Chondrocyte (in vitro differentiated cells): ENCODE data around the gene CTNNBL1. TPM values are rescaled to one million over a fixed set of nuclear protein-coding genes. Genes with fewer than 3 reads are reported as not detected.
"Not testable (repeated sequence)": the region's sequence is repeated elsewhere in the genome, so short reads cannot be mapped to it uniquely, and the experiment has no call there.

Source experiments
- DNase-seq: peaks from one replicate; pipeline ENCODE4 v3.0.0; 2021; ENCODE audit warnings: mixed read lengths, low spot score
- H3K27ac Mint-ChIP-seq: one replicate; pipeline ENCODE4 v1.8.0; 2021; ENCODE audit warnings: mild to moderate bottlenecking, moderate library complexity, mixed read lengths; ENCODE audit not compliant: unreplicated experiment
- H3K27me3 Mint-ChIP-seq: 2 replicates; pipeline ENCODE4 v1.8.0; 2021; ENCODE audit warnings: low read depth, mixed read lengths
- H3K36me3 Mint-ChIP-seq: 2 replicates; pipeline ENCODE4 v1.8.0; 2021; ENCODE audit warnings: low read depth, mixed read lengths
- H3K4me1 Mint-ChIP-seq: 2 replicates; pipeline ENCODE4 v1.8.0; 2021; ENCODE audit warnings: low read depth, mild to moderate bottlenecking, mixed read lengths
- H3K4me3 Mint-ChIP-seq: one replicate; pipeline ENCODE4 v1.8.0; 2021; ENCODE audit warnings: mild to moderate bottlenecking, moderate library complexity, mixed read lengths; ENCODE audit not compliant: unreplicated experiment
- H3K9me3 Mint-ChIP-seq: 2 replicates; pipeline ENCODE4 v1.8.0; 2021; ENCODE audit warnings: low read depth, mixed read lengths
- CTCF ChIP-seq: fragments of 200-600 bp; sonication (generic); IDR thresholded peaks from 2 replicates; pipeline ENCODE4 v1.5.0; 2021; ENCODE audit warnings: antibody characterized with exemption, mild to moderate bottlenecking, moderate library complexity
- total RNA-seq: library from RNA; stranded (reverse); gene quantifications from 3 replicates; pipeline ENCODE4 v1.2.1, GENCODE V29; 2021

The CTNNBL1 gene
- total RNA-seq, 1 donor from 2014 or later, result 36.0 TPM

GRCh38 chr20:37661519-37661918 lies 32.3 kb upstream of the CTNNBL1 start:
- DNase-seq, result no peak
- Mint-ChIP-seq H3K4me3 (no peak overlapping the region), H3K4me1 (no peaks in the 10 kb centered on the region), H3K9me3 (peaks cover 7% of the 10 kb centered on the region), H3K27ac (no peak overlapping the region), H3K36me3 (no peaks in the 10 kb centered on the region), H3K27me3 (peaks cover 31% of the 10 kb centered on the region)
- TF ChIP-seq CTCF, result no peak

- DNase-seq, result no peak
- Mint-ChIP-seq H3K4me1 (no peaks in the 10 kb centered on the region), H3K36me3 (no peaks in the 10 kb centered on the region), H3K4me3 (no peak overlapping the region), H3K9me3 (peaks cover 8% of the 10 kb centered on the region), H3K27me3 (peaks cover 32% of the 10 kb centered on the region), H3K27ac (no peak overlapping the region)
- no peak for TF ChIP-seq CTCF
Measured at GRCh38 chr20:37662308-37662707, 31.5 kb upstream of the CTNNBL1 start.

GRCh38 chr20:37664595-37664994 lies 29.2 kb upstream of the CTNNBL1 start:
- not testable (repeated sequence) for H3K4me3 Mint-ChIP-seq, H3K9me3 Mint-ChIP-seq, DNase-seq, H3K4me1 Mint-ChIP-seq, H3K27ac Mint-ChIP-seq, H3K36me3 Mint-ChIP-seq
- peaks cover 38% of the 10 kb centered on the region for H3K27me3 Mint-ChIP-seq

- no peak for DNase-seq
- H3K27me3 Mint-ChIP-seq, result peaks cover 54% of the 10 kb centered on the region
- TF ChIP-seq CTCF, result no peak
- no peaks in the 10 kb centered on the region for H3K36me3 Mint-ChIP-seq
- peaks cover 8% of the 10 kb centered on the region for H3K9me3 Mint-ChIP-seq
- peaks cover 9% of the 10 kb centered on the region for H3K4me1 Mint-ChIP-seq
- H3K4me3 Mint-ChIP-seq, result no peak overlapping the region
- no peak overlapping the region for H3K27ac Mint-ChIP-seq
Measured at GRCh38 chr20:37668166-37668565, 25.7 kb upstream of the CTNNBL1 start.

GRCh38 chr20:37669062-37669772 lies 24.6 kb upstream of the CTNNBL1 start:
- DNase-seq, result no peak
- Mint-ChIP-seq H3K4me1 (peaks cover 9% of the 10 kb centered on the region), H3K9me3 (peaks cover 8% of the 10 kb centered on the region), H3K36me3 (no peaks in the 10 kb centered on the region), H3K27me3 (peaks cover 59% of the 10 kb centered on the region), H3K4me3 (no peak overlapping the region), H3K27ac (no peak overlapping the region)
- TF ChIP-seq CTCF, result no peak

GRCh38 chr20:37669773-37670236 lies 24.0 kb upstream of the CTNNBL1 start:
- no peak for DNase-seq
- no peak for TF ChIP-seq CTCF
- Mint-ChIP-seq H3K9me3 (peaks cover 5% of the 10 kb centered on the region), H3K27me3 (peaks cover 60% of the 10 kb centered on the region), H3K4me3 (no peak overlapping the region), H3K36me3 (no peaks in the 10 kb centered on the region), H3K4me1 (peaks cover 9% of the 10 kb centered on the region), H3K27ac (no peak overlapping the region)
